ENCODE data around the gene CLOCK. TPM values are rescaled to one million over a fixed set of nuclear protein-coding genes. Genes with fewer than 3 reads are reported as not detected.

CLOCK gene
- total and polyA plus RNA-seq, 9 of the 15 experiments (the other 6 are each of a cell fraction or from before 2014, with no cell fraction given): 3.7 to 14.4 (median 9.4) TPM

DNA sequence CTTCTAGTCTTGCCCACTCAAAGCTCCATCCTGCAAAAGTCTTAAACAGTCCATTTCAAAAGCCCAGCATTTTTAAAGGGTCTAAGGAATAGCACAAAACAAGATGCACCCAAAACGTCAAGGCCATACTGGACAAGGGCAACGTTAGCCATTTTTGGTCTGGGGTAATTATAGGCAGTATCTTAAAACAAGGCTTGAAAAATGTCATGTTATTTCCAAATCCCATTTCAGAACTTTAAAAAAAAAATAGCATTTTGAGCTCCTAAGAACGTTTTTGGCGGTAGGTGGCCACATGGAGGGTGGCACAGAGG, 151.5 kb downstream of the CLOCK start (continued):
- TF ChIP-seq, protein P1, sequence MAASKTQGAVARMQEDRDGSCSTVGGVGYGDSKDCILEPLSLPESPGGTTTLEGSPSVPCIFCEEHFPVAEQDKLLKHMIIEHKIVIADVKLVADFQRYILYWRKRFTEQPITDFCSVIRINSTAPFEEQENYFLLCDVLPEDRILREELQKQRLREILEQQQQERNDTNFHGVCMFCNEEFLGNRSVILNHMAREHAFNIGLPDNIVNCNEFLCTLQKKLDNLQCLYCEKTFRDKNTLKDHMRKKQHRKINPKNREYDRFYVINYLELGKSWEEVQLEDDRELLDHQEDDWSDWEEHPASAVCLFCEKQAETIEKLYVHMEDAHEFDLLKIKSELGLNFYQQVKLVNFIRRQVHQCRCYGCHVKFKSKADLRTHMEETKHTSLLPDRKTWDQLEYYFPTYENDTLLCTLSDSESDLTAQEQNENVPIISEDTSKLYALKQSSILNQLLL (CRISPR knock-in tag; IDR thresholded peaks at IDR 0.05; ENCODE audit: borderline replicate concordance): no peak
- no peak for TF ChIP-seq ATF7 (IDR thresholded peaks at IDR 0.05)
- no peak for TF ChIP-seq ZNF764 (CRISPR knock-in tag; IDR thresholded peaks at IDR 0.05; ENCODE audit: low read depth)
- TF ChIP-seq NELFE (IDR thresholded peaks at IDR 0.05; ENCODE audit: insufficient read depth, insufficient read length): no peak
- no peak for TF ChIP-seq SMARCE1 (IDR thresholded peaks at IDR 0.05)
- no peak for TF ChIP-seq HDAC6 (IDR thresholded peaks at IDR 0.05; ENCODE audit: low read depth, low read length)
- TF ChIP-seq HMGN3 (IDR thresholded peaks at IDR 0.05; ENCODE audit: borderline replicate concordance, extremely low read depth, insufficient read length, low read depth, low read length): no peak
- TF ChIP-seq U2AF1 (optimal IDR thresholded peaks at IDR 0.05; ENCODE audit: low read depth, low read length): no peak
- no peak for TF ChIP-seq BDP1 (IDR thresholded peaks at IDR 0.05; ENCODE audit: insufficient read depth, insufficient read length)
- TF ChIP-seq, protein P2, sequence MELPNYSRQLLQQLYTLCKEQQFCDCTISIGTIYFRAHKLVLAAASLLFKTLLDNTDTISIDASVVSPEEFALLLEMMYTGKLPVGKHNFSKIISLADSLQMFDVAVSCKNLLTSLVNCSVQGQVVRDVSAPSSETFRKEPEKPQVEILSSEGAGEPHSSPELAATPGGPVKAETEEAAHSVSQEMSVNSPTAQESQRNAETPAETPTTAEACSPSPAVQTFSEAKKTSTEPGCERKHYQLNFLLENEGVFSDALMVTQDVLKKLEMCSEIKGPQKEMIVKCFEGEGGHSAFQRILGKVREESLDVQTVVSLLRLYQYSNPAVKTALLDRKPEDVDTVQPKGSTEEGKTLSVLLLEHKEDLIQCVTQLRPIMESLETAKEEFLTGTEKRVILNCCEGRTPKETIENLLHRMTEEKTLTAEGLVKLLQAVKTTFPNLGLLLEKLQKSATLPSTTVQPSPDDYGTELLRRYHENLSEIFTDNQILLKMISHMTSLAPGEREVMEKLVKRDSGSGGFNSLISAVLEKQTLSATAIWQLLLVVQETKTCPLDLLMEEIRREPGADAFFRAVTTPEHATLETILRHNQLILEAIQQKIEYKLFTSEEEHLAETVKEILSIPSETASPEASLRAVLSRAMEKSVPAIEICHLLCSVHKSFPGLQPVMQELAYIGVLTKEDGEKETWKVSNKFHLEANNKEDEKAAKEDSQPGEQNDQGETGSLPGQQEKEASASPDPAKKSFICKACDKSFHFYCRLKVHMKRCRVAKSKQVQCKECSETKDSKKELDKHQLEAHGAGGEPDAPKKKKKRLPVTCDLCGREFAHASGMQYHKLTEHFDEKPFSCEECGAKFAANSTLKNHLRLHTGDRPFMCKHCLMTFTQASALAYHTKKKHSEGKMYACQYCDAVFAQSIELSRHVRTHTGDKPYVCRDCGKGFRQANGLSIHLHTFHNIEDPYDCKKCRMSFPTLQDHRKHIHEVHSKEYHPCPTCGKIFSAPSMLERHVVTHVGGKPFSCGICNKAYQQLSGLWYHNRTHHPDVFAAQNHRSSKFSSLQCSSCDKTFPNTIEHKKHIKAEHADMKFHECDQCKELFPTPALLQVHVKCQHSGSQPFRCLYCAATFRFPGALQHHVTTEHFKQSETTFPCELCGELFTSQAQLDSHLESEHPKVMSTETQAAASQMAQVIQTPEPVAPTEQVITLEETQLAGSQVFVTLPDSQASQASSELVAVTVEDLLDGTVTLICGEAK (IDR thresholded peaks at IDR 0.05): no peak; the same call in none of the 2 replicates
- TF ChIP-seq, protein P2 (CRISPR knock-in tag; IDR thresholded peaks at IDR 0.05): no peak
- TF ChIP-seq SPI1 (IDR thresholded peaks at IDR 0.05; ENCODE audit: borderline replicate concordance, low read depth, low read length): 0 out of 2 replicates have a peak, but pooled peaks have one; percentile 32
- TF ChIP-seq FUS (optimal IDR thresholded peaks at IDR 0.05; ENCODE audit: low read depth, low read length): no peak
- TF ChIP-seq MYC (IDR thresholded peaks at IDR 0.05; ENCODE audit: low read depth, low read length): no peak
- TF ChIP-seq MYC (CRISPR knock-in tag; IDR thresholded peaks at IDR 0.05; ENCODE audit: borderline replicate concordance, low read depth): no peak
- TF ChIP-seq RNF2 (IDR thresholded peaks at IDR 0.05): 0 out of 2 replicates have a peak, but pooled peaks have one; percentile 7
- TF ChIP-seq, protein P3, sequence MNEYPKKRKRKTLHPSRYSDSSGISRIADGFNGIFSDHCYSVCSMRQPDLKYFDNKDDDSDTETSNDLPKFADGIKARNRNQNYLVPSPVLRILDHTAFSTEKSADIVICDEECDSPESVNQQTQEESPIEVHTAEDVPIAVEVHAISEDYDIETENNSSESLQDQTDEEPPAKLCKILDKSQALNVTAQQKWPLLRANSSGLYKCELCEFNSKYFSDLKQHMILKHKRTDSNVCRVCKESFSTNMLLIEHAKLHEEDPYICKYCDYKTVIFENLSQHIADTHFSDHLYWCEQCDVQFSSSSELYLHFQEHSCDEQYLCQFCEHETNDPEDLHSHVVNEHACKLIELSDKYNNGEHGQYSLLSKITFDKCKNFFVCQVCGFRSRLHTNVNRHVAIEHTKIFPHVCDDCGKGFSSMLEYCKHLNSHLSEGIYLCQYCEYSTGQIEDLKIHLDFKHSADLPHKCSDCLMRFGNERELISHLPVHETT (CRISPR knock-in tag; conservative IDR thresholded peaks at IDR 0.05 in 1 of 2, IDR thresholded peaks at IDR 0.05 in 1 of 2): peak in 1 of 2 experiments; percentile 68; a peak in 1 of 4 replicates

All from K562 (cell line).